ENCODE measurements around the gene SETD1A. TPM values are rescaled to one million over a fixed set of nuclear protein-coding genes. Genes with fewer than 3 reads are reported as not detected.

The SETD1A gene
- total and polyA plus RNA-seq, 9 of the 15 experiments (the other 6 are each of a cell fraction or from before 2014, with no cell fraction given), result 0.08 to 36.0 (median 4.2) TPM

- intact Hi-C loops (cut with micrococcal nuclease), result loop anchor here (10.0 kb wide), 2 partner anchors 158 to 308 kb away; no protein-coding TSS in a partner anchor
- Histone ChIP-seq H3K27ac (ENCODE audit: extremely low read depth, low read depth, low read length) (peak overlapping the region; percentile 11; the same call in 1 of the 3 replicates), H3K9me3 (replicated peaks; ENCODE audit: control insufficient read depth, insufficient read depth, low read depth, low read length) (no peaks in the 10 kb centered on the region), H3K4me1 (replicated peaks in 1 of 2; ENCODE audit: control insufficient read depth in 2 of 2, insufficient read depth in 2 of 2, low read length in 2 of 2) (peaks cover 7 to 68% of the 10 kb centered on the region in 2 experiments; a peak in 4 of 5 replicates), H3K36me3 (ENCODE audit: control insufficient read depth, insufficient read depth, low read length) (peaks cover 51% of the 10 kb centered on the region; the same call in 2 of the 3 replicates), H3K27me3 (ENCODE audit: control insufficient read depth in 2 of 2, insufficient read depth in 2 of 2, low read length in 2 of 2) (no peaks in the 10 kb centered on the region), H3K4me2 (ENCODE audit: insufficient read depth, low read length) (peak overlapping the region; percentile 80), H3K9ac (ENCODE audit: insufficient read depth in 1 of 2, low read depth in 2 of 2, low read length in 2 of 2) (peak overlapping the region; percentile 61 to 94), H2AFZ (ENCODE audit: low read depth, low read length) (peak overlapping the region; percentile 89; the same call in 1 of the 2 replicates), H3K4me3 (0 out of 2 replicates have a peak overlapping the region, but pooled peaks have one; percentile 44), H3K9me1 (ENCODE audit: control insufficient read depth, insufficient read depth, low read length) (peaks cover 2% of the 10 kb centered on the region), H3K79me2 (ENCODE audit: control insufficient read depth, insufficient read depth, low read length) (peaks cover 15% of the 10 kb centered on the region), H4K20me1 (replicated peaks; ENCODE audit: control insufficient read depth, insufficient read depth, low read length) (no peaks in the 10 kb centered on the region; the same call in none of the 2 replicates)
- BruUV-seq (replicated peaks), result no TSS peak
- POLR2A ChIA-PET, result interaction anchor here (0.6 to 5.7 kb wide), 9 partner anchors 11 to 880 kb away, joined by 3 to 32 read pairs (median 3); partner anchors contain the start of genes FUS, PHKG2 and SETD1A
- ATAC-seq (no peak), DNase-seq (ENCODE audit: extremely low read depth in 1 of 4, low spot score in 3 of 4) (no peak), FAIRE-seq (no peak)
- CTCF ChIA-PET (ENCODE audit: low intra/inter-chr PET ratio), result interaction anchor here (0.6 to 2.1 kb wide), 4 partner anchors 56 to 882 kb away, joined by 3 to 15 read pairs (median 10); no protein-coding TSS in a partner anchor
- TF ChIP-seq FOSL1 (tag; conservative IDR thresholded peaks at IDR 0.05) (0 out of 2 replicates have a peak, but pooled peaks have one; percentile 4), RERE (CRISPR knock-in tag; IDR thresholded peaks at IDR 0.05; ENCODE audit: borderline replicate concordance) (no peak)
- in situ Hi-C loops (cut with MboI), result loop anchor here (10.0 to 25.0 kb wide), 2 partner anchors 308 to 451 kb away; partner anchors contain the start of genes COX6A2 and ZNF843
- WGBS (ENCODE audit: insufficient coverage, low coverage, missing lambda C conversion rate), result 84% methylated on average over 24 of the region's 29 CpGs
Measured at GRCh38 chr16:30986129-30986991, 28.8 kb downstream of the SETD1A start.
